ENCODE data around the gene MORN4. TPM values are rescaled to one million over a fixed set of nuclear protein-coding genes. Genes with fewer than 3 reads are reported as not detected.
"Not testable (repeated sequence)": the region's sequence is repeated elsewhere in the genome, so short reads cannot be mapped to it uniquely, and the experiment has no call there.

MORN4 gene
- 1 to 10 TPM; 3.7 to 7.6 (median 5.1) TPM for polyA plus RNA-seq (ENCODE audit: insufficient read length in 10 of 10)
- long read RNA-seq, donor 1, partial matches to known transcripts = 0 of 4 reads
- long read RNA-seq, donor 1, other reads (novel, unspliced or antisense) = 0 of 4 reads
- long read RNA-seq, donor 2, partial matches to known transcripts = 0 of 3 reads
- long read RNA-seq, donor 2, other reads (novel, unspliced or antisense) = 0 of 3 reads
- long read RNA-seq, donor 3 = 0 reads
- long read RNA-seq, donor 4, partial matches to known transcripts = 0 of 1 reads
- long read RNA-seq, donor 4, other reads (novel, unspliced or antisense) = 0 of 1 reads
- long read RNA-seq, donor 5, transcript MORN4-202 (2 exons, 419 nt) = major isoform, 7 of 8 reads
- long read RNA-seq, donor 5, partial matches to known transcripts = 0 of 8 reads
- long read RNA-seq, donor 5, other reads (novel, unspliced or antisense) = 0 of 8 reads
- long read RNA-seq, donor 6, partial matches to known transcripts = 27 of 35 reads
- long read RNA-seq, donor 6, other reads (novel, unspliced or antisense) = 8 of 35 reads
- long read RNA-seq, donor 7, partial matches to known transcripts = 0 of 1 reads
- long read RNA-seq, donor 7, other reads (novel, unspliced or antisense) = 0 of 1 reads
- long read RNA-seq, donor 8, partial matches to known transcripts = 0 of 3 reads
- long read RNA-seq, donor 8, other reads (novel, unspliced or antisense) = 0 of 3 reads
- long read RNA-seq, donor 9 = 0 reads

- peak; percentile 90 to 97 (median 93) for DNase-seq
Measured at GRCh38 chr10:97632949-97633884, at the start of gene MORN4. MORN4 (minus strand) TSS chr10:97633500; CDS start chr10:97619653, 13,847 bp downstream.

GRCh38 chr10:97682042-97682441 is 48.7 kb upstream of the MORN4 start:
- no peak for DNase-seq

- no peak for DNase-seq
Measured at GRCh38 chr10:97679594-97679993, 46.3 kb upstream of the MORN4 start.

- DNase-seq = peak in 1 of 3 donors; percentile 58
Measured at GRCh38 chr10:97676770-97677581, 43.7 kb upstream of the MORN4 start.

GRCh38 chr10:97675222-97675621 is 41.9 kb upstream of the MORN4 start:
- DNase-seq = no peak

- DNase-seq = peak in 1 of 3 donors; percentile 37
Measured at GRCh38 chr10:97673736-97674525, 40.6 kb upstream of the MORN4 start.

GRCh38 chr10:97669571-97669970 is 36.3 kb upstream of the MORN4 start:
- no peak for DNase-seq

- no peak for DNase-seq
Measured at GRCh38 chr10:97667463-97667862, 34.2 kb upstream of the MORN4 start.

GRCh38 chr10:97666992-97667391 is 33.7 kb upstream of the MORN4 start:
- DNase-seq = no peak

- DNase-seq = no peak
Measured at GRCh38 chr10:97664282-97664850, 31.1 kb upstream of the MORN4 start.

GRCh38 chr10:97659589-97659988 is 26.3 kb upstream of the MORN4 start:
- DNase-seq = no peak

GRCh38 chr10:97656777-97657176 is 23.5 kb upstream of the MORN4 start:
- no peak for DNase-seq

- DNase-seq = no peak
Measured at GRCh38 chr10:97651773-97652172, 18.5 kb upstream of the MORN4 start.

- DNase-seq = peak in 1 of 3 donors; percentile 19
Measured at GRCh38 chr10:97650726-97651125, 17.4 kb upstream of the MORN4 start.

- DNase-seq = not testable (repeated sequence)
Measured at GRCh38 chr10:97649405-97649750, 16.1 kb upstream of the MORN4 start.

GRCh38 chr10:97648562-97649404 is 15.5 kb upstream of the MORN4 start:
- DNase-seq = peak; percentile 17 to 90 (median 47)

- DNase-seq = no peak
Measured at GRCh38 chr10:97647556-97647955, 14.3 kb upstream of the MORN4 start.

GRCh38 chr10:97644936-97645335 is 11.6 kb upstream of the MORN4 start:
- no peak for DNase-seq

- no peak for DNase-seq
Measured at GRCh38 chr10:97643441-97643985, 10.2 kb upstream of the MORN4 start.

Measured in muscle of back (tissue), 13 donors.